ENCODE data around the gene CDK14.

- no peak for TF ChIP-seq CTCF (IDR thresholded peaks at IDR 0.05)
- TF ChIP-seq POLR2A (IDR thresholded peaks at IDR 0.05), result no peak
Observed at GRCh38 chr7:90817846-90818245, 221.7 kb downstream of the CDK14 start.
